ENCODE data around the gene SMAP1.
A peak's percentile ranks its signal among the peaks of the same experiment; 100 is the strongest.

Gene SMAP1

DNA sequence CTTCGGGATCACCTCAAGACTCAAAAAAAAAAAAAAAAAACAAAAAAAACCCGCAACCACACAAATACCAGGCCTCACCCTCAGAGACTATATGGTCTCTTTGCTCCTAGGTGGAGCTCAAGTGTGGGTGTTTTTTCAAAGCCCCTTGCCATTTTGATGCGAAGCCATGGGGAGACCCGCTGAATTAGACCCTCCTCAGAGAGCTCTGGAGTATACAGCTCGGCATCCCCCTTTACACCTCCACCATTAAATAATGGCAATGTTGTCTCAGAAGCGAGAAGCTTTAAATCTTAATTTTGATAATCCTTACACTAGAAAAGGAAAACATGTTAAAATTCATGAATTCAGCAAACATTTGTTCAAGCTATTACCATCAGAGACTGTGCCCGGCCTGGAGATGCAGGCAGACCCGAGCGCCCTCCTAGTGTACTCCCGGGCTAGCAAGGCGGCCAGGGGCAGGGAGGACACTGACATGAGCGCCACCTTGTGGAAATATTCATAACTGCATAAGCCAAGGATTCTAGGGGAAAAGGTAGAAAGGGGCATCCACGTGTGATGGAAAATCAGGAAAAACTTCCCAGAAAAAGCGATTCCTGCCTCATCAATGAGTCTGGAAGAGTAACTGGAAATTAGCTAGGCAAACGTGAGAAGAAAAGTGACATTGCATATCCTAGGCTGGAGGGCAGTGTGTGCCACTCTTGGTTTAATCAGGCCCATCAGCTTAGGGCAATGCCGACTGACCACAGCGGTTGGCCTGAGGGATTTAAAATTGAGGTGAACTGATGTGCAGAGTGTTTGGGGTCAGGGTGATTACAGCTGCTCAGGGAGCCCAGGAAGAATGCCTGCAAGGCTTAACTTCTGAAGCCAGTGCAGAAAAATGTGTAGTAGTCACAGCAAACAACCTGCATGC, 216.6 kb downstream of the SMAP1 start:
- DNase-seq (ENCODE audit: low read depth in 1 of 2, low spot score in 1 of 2), result peak; percentile 13 to 17

DNA sequence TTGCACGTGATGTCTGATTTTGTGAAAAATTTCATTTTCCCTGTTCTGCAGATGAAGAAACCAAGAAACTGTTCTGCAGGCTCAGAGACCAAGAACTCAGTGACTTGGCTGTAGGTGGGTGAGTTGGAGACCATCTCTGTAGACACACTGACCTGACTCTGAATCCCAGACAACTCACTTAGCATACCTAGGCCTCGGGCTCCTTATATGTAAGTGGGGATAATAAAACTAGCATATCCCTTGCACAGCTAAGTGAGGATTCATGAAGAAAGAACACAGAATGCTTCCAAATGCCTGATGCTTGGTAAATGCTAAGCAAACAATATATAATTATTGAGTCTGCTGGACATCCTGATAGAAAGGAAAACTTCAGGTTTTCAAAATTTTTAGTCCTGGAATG, 218.4 kb downstream of the SMAP1 start:
- no peak for DNase-seq (ENCODE audit: low read depth in 1 of 2, low spot score in 1 of 2)

DNA sequence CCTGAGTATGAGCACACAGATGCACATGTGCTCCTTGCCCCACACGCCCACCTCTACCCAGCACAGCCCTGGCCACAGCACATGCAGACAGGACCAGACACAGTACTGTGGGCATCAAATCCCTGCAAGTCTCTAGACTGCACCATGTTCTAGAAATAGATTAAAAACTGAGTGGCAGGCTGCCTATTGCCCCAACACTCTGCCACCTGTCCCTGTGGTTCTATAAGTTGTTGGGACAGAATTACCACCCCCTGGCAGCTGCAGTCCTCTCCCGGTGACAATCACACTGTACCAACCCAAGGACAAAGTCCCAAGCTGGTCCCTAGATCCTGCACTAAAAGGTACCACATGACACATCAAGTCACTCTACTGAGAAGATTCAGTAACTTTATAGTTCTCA, 219.0 kb downstream of the SMAP1 start:
- no peak for DNase-seq (ENCODE audit: low read depth in 1 of 2, low spot score in 1 of 2)

DNA sequence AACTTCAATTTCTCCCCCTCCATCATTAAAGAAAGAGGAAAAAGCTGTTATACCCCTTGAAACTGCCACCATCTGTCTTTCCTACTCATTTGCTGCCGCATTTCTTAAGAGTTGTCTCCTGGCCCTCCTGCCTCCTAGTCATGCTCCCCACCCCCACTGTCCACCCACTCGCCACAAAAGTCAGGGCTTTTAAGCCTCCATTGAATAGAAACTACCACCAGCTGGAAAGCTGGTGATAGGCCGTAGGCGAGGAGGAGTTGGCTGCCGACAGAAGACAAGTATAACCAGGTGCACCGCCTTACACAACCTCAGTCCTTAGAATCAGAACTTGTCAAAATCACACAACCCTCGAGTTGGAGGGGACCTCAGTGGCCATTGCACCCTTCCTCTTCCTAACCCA, 221.6 kb downstream of the SMAP1 start:
- no peak for DNase-seq (ENCODE audit: low read depth in 1 of 2, low spot score in 1 of 2)

DNA sequence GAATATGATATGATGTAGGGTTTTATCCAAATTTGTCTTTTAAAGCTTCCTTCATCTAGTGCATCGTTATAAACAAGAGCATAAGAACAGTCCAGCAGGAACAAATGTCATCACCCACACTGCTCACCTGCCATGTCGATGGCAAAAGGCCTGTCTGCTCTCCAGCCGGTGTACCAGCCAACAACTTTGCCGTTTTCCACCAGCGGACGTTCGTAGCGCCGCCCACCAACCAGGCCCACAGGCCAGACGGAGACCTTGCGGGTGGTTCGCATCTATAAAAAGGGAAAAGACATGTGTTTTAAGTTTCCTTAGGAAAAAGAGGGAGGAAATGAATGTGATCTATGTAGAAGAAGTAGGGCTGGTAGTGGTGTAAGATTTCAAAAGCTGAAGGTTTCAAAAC, 226.3 kb downstream of the SMAP1 start:
- no peak for DNase-seq (ENCODE audit: low read depth in 1 of 2, low spot score in 1 of 2)

DNA sequence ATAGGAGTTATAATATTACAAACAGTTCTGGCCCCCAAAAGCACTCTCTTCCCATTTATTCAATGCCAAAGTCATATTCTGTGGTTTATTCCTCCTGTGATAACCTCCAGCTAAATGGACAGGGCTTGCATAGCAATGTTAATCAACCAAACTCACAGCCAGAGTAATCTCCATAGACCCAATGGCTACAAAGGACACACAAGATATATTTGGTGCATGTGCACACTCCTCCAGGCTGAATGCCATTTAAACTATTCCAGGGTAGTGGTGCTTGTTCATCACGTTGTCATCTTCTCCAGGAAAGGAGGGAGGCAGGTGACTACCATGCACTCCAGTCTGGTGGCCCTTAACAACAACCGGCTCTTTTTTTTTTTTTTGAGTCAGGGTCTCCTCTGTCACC, 232.4 kb downstream of the SMAP1 start:
- no peak for DNase-seq (ENCODE audit: low read depth in 1 of 2, low spot score in 1 of 2)

DNA sequence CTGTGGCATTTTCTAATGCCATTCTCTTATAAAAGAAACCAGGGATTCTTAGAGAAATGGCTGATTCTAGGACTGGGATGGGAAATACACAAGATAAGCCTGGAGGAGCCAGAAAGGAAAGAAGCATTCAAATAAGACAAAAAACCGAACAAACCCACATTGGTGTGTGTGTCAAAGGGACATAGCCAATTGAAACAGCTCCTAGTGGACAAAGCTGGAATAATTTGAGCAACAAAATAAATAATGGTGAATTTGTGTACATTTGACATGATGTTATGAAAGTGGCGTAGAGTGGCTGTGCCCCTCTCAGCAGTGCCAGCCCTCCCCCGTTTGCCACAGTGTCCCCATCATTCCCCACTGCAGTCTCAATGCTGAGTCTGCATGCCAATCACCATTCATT, 233.6 kb downstream of the SMAP1 start:
- no peak for DNase-seq (ENCODE audit: low read depth in 1 of 2, low spot score in 1 of 2)

DNA sequence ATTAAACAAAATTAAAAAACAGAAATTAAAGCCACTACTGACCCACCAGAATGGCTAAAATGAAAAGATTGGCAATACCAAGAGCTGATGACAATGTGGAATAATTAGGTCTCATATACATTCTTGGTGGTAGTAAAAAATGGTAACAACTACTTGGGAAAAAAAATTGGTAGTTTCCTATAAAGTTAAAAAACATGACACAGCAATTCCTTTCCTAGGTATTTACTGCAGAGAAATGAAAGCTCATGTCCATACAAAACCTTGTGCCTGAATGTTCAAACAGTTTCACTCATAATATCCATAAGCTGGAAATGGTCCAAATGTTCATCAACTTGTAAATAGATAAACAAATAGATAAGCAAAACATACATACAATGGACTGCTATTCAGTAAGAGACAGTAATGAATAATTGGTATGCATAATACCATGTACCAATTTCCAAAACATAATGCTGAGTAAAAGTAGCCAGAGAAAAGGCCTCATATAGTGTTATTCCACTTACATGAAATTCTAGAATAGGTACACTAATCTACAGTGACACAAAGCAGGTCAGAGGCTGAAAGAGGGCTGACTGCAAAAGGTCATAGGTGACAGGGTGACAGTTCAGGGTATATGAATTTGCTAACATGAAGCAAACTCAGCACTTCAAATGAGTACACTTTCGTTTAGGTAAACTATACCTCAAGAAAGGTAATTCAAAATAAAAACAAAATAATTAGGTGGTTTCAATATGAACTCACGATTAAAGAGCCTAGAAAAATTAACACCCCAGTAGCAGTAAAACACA, 236.2 kb downstream of the SMAP1 start:
- no peak for DNase-seq (ENCODE audit: low read depth in 1 of 2, low spot score in 1 of 2)

DNA sequence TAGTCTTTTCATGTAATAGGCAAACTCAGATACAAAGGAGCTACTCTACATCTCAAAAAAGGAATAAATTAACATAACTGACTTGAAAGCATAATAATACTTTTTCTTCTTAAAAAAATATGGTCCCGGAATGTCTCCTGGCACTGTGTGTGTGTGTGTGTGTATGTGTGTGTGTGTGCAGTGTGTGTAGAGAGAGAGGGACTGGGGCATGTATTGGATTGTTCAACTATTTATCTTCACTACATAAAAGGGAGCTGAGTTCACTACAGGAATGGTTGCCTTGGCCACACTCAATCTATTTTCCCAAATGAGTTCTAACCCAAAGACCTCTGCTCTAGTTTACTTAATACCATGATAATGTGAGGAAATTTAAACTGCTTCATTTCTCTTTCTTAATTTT, 238.1 kb downstream of the SMAP1 start:
- no peak for DNase-seq (ENCODE audit: low read depth in 1 of 2, low spot score in 1 of 2)

Data from stimulated activated CD4-positive, alpha-beta T cell treated with anti-CD3 and anti-CD28 coated beads, Interleukin-15, amount 100 ng/mL, for 1 hour (primary cell).